Transverse colon (tissue), 4 donors: ENCODE data around the gene ADAM23. TPM values are rescaled to one million over a fixed set of nuclear protein-coding genes. Genes with fewer than 3 reads are reported as not detected.

ENCODE experiments used
- DNase-seq: peaks from one replicate; pipeline ENCODE4 v3.0.0-alpha.2; 2019
- H3K27ac ChIP-seq, 4 donors: fragments of 200-600 bp; sonication (generic); 2 replicates each; pipeline ENCODE4 v1.5.1; 2016 to 2018; ENCODE audit warnings: inconsistent platforms in 4 of 4
- H3K27me3 ChIP-seq: fragments of 200-600 bp; sonication (generic); 2 replicates; pipeline ENCODE4 v1.5.1; 2017; ENCODE audit warnings: inconsistent platforms
- H3K36me3 ChIP-seq, 4 donors: fragments of 200-600 bp; sonication (generic); 2 replicates each; pipeline ENCODE4 v1.5.1; 2017 to 2019; ENCODE audit warnings: inconsistent platforms in 4 of 4
- H3K4me1 ChIP-seq, 4 donors: fragments of 200-600 bp; sonication (generic); 2 replicates each; pipeline ENCODE4 v1.5.1; 2017 to 2020; ENCODE audit warnings: inconsistent platforms in 4 of 4
- H3K4me3 ChIP-seq, 4 donors: fragments of 200-600 bp; sonication (generic); 1 replicate in 1 of 4; 2 replicates in 3 of 4; pipeline versions ENCODE4 v1.5.1 to v1.6.1; 2017 to 2019; ENCODE audit warnings: inconsistent platforms in 4 of 4
- H3K9me3 ChIP-seq, 2 donors: fragments of 200-600 bp; sonication (generic); 2 replicates each; pipeline ENCODE4 v1.5.1; 2017 to 2019; ENCODE audit warnings: inconsistent platforms in 2 of 2
- CTCF ChIP-seq, 5 experiments: fragments of 200-600 bp in 3 of 5; fragments of 450-650 bp in 2 of 5; sonication (generic) in 3 of 5; IDR thresholded peaks; 1 replicate in 2 of 5; 2 replicates in 3 of 5; pipeline ENCODE4 v1.5.1; 2016 to 2017; ENCODE audit warnings: antibody characterized with exemption in 5 of 5, inconsistent platforms in 3 of 5, mild to moderate bottlenecking in 2 of 5, moderate library complexity in 1 of 5
- EP300 ChIP-seq: sonication (generic); formaldehyde crosslinking; IDR thresholded peaks from one replicate; pipeline ENCODE4 v1.6.1; 2017; ENCODE audit warnings: antibody characterized with exemption, low read depth
- POLR2A ChIP-seq: fragments of 450-650 bp; IDR thresholded peaks from one replicate; pipeline ENCODE4 v1.6.1; 2016; ENCODE audit warnings: antibody characterized with exemption, mild to moderate bottlenecking, moderate library complexity
- POLR2AphosphoS5 ChIP-seq, 3 donors: sonication (generic); formaldehyde crosslinking; IDR thresholded peaks; one replicate each; pipeline ENCODE4 v1.6.1; 2016; ENCODE audit warnings: antibody characterized with exemption in 3 of 3
- WGBS, 2 donors: methylation state at CpG; one replicate each; pipeline ENCODE4 v1.1.5; 2018; ENCODE audit warnings: low coverage in 1 of 2; 5-methylcytosine and 5-hydroxymethylcytosine counted together
- in situ Hi-C, 4 donors: fragments of 200-750 bp; cut with MboI; loops; one replicate each; pipeline versions ENCODE4 v1.15.0 to v1.15.1; 2017; ENCODE audit warnings: low sequenced_read_pairs in 3 of 4, low pct_ligation_motif_present in 1 of 4, low pct_unique_long_range_greater_than_20kb in 1 of 4
- intact Hi-C: fragments of 100-400 bp; cut with DNase I; formaldehyde crosslinking; loops from one replicate; pipeline ENCODE4 v1.15.1; 2023; ENCODE audit warnings: low total_unique reads
- total RNA-seq, 4 donors: library from RNA; depleted of rRNA; stranded (reverse); fragments of >200 nt; gene quantifications; one replicate each; pipeline ENCODE4 v1.1.0, GENCODE V29; 2016

Gene ADAM23
- total RNA-seq, 4 donors from 2014 or later = 1.2 to 4.5 (median 2.2) TPM; not detected in 1

GRCh38 chr2:206420721-206421120 is 22.6 kb upstream of the ADAM23 start:
- no peak for DNase-seq
- no peaks in the 10 kb centered on the region for H3K27me3 ChIP-seq
- no peak overlapping the region for H3K27ac ChIP-seq
- no peak for TF ChIP-seq CTCF (IDR thresholded peaks at IDR 0.05)
- no peak for TF ChIP-seq POLR2AphosphoS5 (IDR thresholded peaks at IDR 0.05)
- TF ChIP-seq EP300 = no peak
- TF ChIP-seq POLR2A = no peak
- H3K4me1 ChIP-seq = no peaks in the 10 kb centered on the region
- in situ Hi-C loops (no loop called here), intact Hi-C loops (no loop called here)
- H3K36me3 ChIP-seq = no peaks in the 10 kb centered on the region
- no peak overlapping the region for H3K4me3 ChIP-seq
- WGBS, 2 donors = 84 to 90% methylated on average over 3 of the region's 3 CpGs
- H3K9me3 ChIP-seq = no peaks in the 10 kb centered on the region

- H3K9me3 ChIP-seq = no peaks in the 10 kb centered on the region
- H3K27me3 ChIP-seq = no peaks in the 10 kb centered on the region
- H3K4me1 ChIP-seq = no peaks in the 10 kb centered on the region
- intact Hi-C loops = no loop called here
- in situ Hi-C loops = no loop called here
- no peak for DNase-seq
- TF ChIP-seq POLR2A = no peak
- no peak for TF ChIP-seq EP300
- TF ChIP-seq POLR2AphosphoS5 (IDR thresholded peaks at IDR 0.05) = no peak
- no peak for TF ChIP-seq CTCF (IDR thresholded peaks at IDR 0.05)
- no peaks in the 10 kb centered on the region for H3K36me3 ChIP-seq
- no peak overlapping the region for H3K4me3 ChIP-seq
- no peak overlapping the region for H3K27ac ChIP-seq
Measured at GRCh38 chr2:206422493-206422892, 20.8 kb upstream of the ADAM23 start.

- in situ Hi-C loops = no loop called here
- no peak overlapping the region for H3K27ac ChIP-seq
- no peak for DNase-seq
Measured at GRCh38 chr2:206423147-206423546, 20.2 kb upstream of the ADAM23 start.

GRCh38 chr2:206424134-206424533 is 19.2 kb upstream of the ADAM23 start:
- in situ Hi-C loops = no loop called here
- intact Hi-C loops = no loop called here
- Histone ChIP-seq H3K36me3 (no peaks in the 10 kb centered on the region), H3K4me1 (no peaks in the 10 kb centered on the region), H3K27me3 (no peaks in the 10 kb centered on the region), H3K4me3 (no peak overlapping the region), H3K9me3 (no peaks in the 10 kb centered on the region), H3K27ac (no peak overlapping the region)
- TF ChIP-seq POLR2A (no peak), EP300 (no peak), CTCF (IDR thresholded peaks at IDR 0.05) (no peak), POLR2AphosphoS5 (IDR thresholded peaks at IDR 0.05) (no peak)
- no peak for DNase-seq
- WGBS, 2 donors = 50 to 55% methylated on average over 3 of the region's 3 CpGs

More at GRCh38 chr2:206423147-206423546, 20.2 kb upstream of the ADAM23 start:
- Histone ChIP-seq H3K9me3 (no peaks in the 10 kb centered on the region), H3K4me1 (no peaks in the 10 kb centered on the region), H3K36me3 (no peaks in the 10 kb centered on the region), H3K27me3 (no peaks in the 10 kb centered on the region), H3K4me3 (no peak overlapping the region)
- intact Hi-C loops = no loop called here
- 59 to 80% methylated on average over 1 to 2 of the region's 2 CpGs for WGBS, 2 donors
- TF ChIP-seq POLR2A (no peak), CTCF (IDR thresholded peaks at IDR 0.05) (no peak), EP300 (no peak), POLR2AphosphoS5 (IDR thresholded peaks at IDR 0.05) (no peak)
